Left renal cortex interstitium (tissue), 4 donors: ENCODE results near the gene KHSRP. TPM values are rescaled to one million over a fixed set of nuclear protein-coding genes. Genes with fewer than 3 reads are reported as not detected.
"Not testable (repeated sequence)": the region's sequence is repeated elsewhere in the genome, so short reads cannot be mapped to it uniquely, and the experiment has no call there.

Experiments
- DNase-seq, 4 donors: peaks; one replicate each; pipeline ENCODE4 v3.0.0-alpha.2; 2013; ENCODE audit warnings: low read depth in 4 of 4, low spot score in 2 of 4, missing footprints in 1 of 4
- polyA plus RNA-seq, 4 donors: library from polyadenylated mRNA; unstranded; fragments of 120-200 nt; gene quantifications; one replicate each; pipeline ENCODE4 v1.2.1, GENCODE V29; 2013; ENCODE audit not compliant: insufficient read length in 4 of 4

The KHSRP gene
- polyA plus RNA-seq, 4 donors: 253 to 358 (median 331) TPM

DNA sequence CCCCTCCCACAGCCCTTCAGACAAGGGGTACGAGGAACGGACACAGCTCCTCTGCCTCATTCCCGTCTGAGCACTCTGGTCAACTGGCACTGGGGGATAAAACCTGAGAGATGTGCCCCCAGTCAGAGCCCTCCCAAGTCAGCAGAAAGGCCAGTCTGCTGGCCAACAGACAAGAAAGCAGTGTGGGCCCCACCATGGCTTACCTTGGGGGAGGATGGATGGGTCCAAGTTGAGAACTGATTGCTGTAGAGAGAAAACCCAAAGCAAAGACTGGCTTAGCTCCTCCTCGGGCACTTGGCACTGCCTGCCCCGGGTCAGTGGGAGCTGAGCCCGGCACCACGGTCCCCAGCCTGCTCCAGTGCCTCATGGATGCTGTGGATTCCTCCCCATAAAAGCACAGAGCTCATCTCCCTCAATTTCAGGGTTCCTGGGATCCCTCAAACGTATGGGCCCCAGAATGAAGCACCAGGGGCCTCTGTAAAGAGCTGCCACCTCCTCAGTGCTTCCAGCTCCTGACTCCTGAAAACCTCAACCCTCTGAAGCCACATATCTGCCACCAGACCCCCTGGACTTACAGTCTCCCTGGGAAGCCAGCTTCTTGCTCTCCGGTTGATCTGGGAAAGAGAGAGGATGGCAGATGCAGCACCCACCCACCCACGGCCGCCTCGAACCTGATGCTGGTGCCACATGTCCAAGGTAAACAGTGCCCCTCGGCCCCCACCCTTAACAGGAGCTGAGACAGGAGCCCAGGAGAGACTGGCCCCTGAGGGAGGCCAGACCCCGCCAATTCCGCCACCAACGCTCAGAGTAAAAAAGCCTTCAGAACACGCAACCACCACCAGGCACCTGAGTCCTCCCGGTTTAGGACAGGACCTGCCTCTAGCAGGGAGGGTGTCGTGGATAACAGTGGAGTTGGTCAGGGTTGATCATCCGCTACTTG lies 3.3 kb downstream of the KHSRP start:
- no peak for DNase-seq

DNA sequence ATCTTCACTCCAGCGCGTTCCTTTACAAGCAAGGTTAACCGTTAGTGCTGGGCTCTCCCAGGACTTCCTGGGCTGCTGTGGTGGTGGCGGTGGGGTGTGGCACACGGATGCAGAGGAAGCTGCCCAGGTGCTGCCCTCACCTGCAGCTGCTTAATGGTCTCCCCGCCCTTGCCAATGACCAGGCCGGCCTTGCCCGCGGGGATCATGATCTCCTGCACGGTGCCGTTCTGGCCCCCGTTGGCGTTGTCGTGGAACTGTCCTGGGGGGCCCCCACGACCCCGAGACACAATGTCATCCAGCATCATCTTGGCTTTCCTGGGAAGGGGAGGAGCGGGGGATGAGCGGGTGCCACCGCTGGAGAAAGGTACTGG lies 6.1 kb downstream of the KHSRP start:
- no peak for DNase-seq

DNA sequence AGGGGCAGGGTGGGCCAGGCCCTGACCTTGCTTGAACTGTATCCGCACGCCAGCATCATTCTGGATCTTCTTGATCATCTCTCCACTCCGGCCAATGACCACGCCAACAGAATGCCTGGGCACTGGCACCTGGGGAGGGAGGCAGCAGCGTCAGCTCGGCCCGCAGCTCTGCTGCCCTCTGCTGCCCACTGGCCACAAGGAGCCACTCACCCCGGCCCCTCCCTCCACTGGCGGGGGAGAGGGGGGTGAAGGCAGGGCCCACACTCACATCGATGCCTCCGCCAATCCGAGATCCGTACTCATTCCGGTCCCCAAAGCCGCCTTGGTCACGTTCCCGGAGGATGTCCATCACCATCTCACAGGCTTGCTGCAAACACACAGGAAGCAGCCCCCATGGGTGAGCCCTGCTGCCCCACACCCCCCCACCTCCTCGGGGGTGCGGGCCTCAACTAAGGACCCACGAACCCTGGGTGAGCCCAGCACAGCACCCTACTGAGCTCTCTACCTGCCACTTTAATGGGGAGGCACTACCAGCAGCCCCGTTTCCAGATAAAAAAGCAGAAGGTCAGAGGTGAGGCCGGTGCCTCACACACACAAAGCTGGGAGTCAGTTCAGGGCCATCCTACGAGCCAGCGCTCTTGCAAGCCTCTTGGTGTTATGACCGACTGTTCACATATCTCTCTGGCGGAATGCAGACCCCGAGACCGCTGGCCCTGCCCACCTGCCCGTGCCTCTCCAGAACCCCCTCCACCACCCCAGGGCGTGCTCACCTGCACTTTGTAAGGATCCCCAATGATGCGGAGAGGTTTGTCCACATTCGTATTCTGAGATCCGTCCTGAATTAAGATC lies 6.7 kb downstream of the KHSRP start:
- DNase-seq: no peak

DNA sequence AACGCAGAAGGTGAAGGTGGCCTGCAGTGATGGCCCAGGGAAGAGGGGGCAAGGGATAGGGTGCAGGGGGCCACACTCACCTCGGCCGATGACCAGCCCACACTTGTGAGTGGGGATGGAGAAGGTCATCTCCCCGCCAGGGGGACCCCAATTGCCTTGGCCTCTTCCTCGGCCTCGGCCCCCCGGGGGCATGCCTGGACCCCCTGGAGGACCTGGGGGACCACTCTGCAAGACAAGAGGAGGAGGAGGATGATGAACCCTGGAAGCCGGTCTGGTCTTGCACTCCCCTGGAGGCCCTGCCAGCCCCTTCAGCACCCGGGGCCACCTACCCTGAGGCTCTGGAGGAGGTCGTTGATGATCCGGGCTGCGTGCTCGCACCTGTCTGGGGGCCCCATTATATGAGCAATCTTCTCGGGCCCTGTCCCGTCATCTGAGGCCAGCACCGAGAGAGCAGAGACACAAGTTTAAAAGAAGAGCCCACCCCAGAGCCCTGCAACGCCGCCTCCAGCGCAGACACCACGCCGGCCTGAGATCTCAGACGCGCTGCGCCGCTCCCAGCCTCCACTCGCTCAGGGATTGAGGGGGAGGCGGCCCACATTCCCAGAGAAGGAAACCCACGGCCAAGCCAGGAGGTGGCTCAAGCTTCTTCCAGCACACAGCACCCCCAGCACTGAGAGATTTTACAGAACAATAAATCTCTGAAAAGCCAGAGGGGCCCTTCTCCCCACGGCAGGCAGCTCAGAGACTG lies 7.8 kb downstream of the KHSRP start:
- DNase-seq: no peak

DNA sequence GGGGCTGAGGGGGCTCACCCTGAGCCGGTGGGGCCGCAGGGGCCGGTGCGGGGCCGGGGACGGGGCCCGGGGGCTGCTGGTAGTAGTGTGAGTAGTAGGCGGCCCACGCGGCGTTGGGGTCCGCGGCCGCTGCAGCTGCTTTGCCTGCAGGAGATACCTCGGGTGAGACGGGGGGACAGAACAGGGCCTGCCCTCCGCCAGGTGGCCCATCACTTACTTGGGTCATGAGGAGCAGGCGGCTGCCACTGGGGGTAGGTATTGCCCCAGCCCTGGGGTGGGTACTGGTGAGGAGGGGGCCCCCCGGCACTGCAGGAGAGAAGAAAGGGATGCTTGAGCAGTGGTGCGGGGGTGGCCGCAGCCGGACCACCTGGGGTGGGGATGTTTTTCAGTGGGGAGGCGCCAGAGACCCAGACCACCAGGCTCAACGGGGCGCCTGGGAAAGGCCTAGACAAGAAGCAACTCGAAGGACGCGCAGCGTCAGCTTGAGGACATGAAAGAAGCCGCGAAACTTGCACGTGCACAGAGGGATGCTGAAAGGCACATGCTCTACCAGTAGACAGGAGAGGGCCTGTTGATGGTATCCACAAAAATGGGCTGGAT lies 8.9 kb downstream of the KHSRP start:
- DNase-seq: no peak

DNA sequence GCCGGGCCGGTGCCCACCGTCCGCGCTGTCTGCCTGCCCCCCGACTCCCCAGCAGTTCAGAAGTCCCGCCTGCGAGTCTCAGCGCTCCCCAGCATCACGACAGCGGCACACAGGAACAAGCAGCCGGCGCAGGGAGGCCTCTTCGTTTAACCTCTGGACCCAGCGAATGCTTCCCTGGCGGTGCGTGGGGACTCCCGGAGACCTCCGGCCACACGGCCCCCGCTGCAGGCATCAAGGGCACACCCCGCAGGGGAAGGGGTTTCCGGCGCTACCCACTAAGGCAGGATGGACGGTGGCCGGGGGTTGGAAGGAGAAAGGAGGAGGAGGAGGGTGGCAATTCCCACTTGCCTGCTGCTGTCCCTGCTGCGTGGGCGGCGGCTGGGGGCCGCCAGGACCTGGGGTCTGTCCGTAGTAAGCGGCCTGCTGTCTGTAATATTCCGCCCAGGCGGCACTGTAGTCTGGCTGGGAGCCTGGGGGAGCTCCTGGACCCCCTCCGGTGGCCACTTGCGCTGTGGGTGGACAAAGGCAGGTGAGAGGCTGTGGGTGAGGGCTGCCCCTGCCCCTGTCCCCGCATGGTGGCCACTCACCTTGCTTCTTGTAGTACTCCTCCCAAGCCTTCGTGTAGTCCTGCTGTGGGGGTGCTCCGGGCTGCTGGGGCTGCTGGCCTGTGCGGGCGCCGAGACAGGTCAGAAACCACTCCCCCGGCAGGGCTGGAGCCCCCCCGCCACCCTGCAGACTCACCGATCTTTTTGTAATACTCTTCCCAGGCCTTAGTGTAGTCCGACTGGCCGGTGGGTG lies 9.6 kb downstream of the KHSRP start:
- DNase-seq: no peak

DNA sequence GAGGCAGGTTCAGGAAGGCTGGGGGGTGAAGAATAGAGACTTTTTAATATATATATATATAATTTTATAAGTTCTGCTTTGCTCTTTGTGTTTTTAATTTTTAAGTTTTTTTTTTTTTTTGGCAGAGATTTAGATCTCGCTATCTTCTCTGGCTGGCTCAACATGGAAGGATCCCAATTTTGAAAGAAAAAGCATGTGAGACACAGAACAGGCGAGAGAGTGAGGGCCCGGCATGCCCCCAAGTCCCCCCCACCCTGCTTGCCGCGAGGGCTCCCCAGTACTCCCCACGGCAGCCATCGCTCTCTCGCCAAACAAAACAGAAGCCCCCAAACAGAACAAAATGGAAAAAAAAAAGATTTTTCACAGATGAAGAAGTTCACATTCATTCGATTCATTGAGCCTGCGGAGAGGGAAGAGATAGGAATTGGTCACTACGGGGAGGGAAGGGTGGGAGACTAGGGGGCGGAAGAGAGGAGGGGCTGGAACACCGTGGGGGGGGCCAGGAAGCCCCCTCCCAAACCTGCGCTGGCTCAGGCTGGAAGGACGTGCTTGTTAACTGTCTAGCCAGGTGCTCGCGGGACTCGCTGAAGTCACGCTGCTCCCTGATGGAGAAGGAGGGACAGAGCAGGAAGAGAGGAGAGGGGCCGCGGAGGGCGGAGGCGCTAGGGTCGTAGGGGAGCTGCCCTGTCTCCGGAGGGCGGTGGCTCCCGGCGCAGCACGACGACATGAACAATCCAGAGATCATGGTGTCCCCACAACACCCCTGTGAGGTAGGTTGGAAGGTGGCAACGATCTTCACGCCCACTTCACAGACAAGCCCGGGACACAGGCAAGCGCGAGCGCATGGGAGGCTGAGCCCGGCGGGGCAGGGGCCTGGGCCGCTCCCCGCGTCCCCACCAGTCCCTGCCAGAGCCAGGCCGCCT lies 10.6 kb downstream of the KHSRP start:
- no peak for DNase-seq

DNA sequence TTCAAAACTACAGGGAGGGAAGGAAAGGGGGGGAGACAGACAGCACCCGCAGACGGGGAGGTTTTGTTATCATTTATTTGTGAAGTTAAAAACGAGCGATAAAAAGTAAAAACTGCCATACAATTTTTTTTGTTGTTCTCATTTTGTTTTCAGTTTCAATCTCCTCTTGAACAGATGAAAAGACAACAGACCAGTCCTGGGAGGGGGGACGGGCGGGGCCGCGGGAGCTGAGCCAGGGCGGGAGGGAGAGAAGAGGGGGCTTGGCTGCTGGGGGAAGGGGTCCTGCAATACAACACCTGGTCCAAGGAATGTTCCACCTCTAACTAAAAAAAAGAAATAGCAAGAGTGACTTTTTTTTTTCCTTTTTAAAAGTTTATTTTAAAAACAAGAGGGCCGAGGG lies 11.3 kb downstream of the KHSRP start:
- no peak for DNase-seq

DNA sequence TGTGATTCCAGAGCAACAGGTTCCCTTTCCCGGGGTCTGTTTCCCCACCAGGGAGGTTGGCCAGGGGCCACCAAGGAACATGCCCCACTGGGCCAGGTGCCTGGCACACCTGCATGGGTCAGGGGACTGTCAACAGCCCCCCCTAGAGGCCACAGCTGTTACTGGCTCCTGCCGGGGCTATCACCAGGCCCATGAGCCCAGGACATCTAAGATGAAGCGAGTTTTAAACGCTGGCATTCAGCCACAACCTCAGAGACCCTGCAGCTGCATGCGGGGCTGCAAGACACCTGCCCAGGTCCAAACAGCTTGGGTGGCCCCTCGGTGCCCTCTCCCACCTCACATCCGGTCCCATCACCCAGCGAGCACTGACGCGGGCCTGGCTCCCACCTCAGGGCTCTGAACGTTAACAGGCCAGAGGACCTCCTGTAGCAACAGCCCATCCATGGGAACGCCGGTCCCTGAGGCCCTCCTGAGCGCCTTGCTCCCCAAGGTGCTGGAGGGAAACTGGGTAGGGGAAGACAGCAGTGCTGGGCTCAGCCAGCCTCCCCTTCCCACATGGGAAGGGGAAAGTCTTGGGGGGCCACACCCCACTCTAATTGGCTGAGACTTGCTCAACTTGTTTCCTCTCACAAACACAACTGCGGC lies 12.0 kb downstream of the KHSRP start:
- DNase-seq: no peak

DNA sequence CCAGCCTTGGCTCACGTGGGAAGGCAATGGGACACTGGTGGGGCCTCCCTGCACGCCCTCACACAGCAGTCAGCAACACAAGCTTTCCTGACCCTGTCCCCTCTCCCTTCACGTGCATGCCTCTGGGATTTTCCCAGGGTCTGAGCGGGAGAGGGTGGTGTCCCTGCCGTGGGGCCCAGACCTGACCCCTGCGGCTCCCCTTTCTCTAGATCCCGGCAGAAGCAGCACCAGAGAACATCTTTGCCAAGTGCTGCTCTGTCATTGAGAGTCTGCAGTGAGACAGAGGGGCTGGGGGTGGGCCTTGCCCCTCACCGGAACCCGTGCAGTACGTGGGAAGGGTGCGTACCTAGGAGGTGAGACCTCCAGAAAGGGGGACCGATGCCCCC lies 12.6 kb downstream of the KHSRP start:
- no peak for DNase-seq

DNA sequence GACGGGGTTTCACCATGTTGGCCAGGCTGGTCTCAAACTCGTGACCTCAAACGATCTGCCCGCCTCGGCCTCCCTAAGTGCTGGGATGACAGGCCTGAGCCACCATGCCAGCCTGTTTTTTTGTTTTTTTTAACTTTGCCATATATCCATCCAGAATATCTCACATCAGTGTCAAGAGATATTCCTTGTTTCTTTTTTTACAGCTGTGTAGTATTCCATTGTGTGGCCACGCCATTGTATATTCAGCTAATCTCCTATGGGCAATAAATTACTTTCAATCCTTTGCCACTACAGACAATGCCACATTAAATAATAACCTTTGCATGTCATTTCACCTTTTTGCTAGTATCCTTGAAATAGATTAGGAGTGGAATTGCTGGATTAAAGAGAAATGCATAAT lies 15.3 kb downstream of the KHSRP start:
- DNase-seq: no peak

DNA sequence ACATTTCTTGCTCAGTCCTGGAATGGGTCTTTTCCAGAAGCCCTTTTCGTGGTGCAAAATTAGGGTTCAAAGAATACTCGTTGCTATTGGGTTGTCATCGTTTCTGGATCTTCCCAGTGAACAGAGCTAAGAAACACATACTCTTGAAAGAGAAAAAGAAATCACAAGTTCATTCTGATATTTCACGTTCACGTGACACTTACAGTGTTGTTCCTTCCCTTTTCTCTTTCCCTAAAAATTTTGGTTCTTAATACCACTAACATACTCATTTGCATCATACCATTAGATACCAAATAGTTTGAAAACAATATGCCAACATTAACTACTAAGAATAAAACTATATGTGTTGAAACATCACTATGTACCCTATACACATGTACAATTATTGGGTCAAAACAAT lies 18.2 kb downstream of the KHSRP start:
- no peak for DNase-seq

DNA sequence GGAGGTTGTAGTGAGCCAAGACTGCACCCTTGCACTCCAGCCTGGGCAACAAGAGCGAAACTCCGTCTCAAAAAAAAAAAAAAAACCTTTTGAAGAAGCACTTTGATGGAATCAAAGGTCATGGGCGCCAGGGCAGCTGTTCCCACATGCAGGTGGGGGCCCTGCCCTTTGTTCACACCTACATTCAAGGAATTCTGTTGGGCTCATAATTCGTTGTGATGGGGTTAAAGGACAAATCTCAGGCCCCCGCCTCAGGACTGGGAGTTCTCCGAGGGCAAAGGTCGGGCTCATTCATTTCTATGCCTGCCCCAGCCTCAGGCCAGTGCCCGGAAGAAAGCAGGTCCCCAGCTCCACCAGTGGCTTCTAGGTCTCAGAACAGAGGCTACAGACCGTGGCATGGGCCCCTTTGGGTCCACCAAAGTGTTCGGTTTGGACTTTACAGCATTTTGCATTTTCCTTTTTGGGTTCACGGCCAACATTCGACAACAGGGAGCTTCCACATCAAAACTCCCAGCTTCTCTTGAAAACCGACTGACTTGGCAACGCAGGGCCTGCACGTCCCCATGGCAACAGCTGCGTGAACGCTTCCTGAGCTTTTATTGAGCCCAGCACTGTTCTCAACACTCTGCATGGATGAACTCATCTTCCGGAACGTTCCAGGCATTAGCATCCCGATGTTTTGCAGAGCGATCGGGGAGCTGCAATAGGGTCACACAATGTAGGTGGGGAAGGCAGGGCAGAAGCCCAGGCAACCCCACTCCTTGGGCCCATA lies 21.6 kb downstream of the KHSRP start:
- DNase-seq: peak in 1 of 4 donors; percentile 54

DNA sequence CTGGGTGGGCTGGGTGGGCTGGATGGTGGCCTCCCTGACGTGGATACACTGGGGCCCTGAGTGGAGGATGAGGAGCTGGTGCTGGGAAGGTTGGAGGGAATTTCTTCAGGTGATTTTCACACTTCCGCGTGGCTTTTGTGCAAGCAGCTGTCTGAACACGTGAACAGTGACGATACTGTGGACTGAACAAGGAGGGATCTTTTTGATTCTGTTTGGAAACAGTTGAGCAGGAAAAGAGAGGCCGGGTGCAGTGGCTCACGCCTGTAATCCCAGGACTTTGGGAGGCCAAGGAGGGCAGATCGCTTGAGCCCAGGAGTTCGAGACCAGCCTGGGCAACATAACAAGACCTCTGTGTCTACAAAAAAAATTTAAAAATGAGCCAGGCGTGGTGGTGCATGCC lies 22.6 kb downstream of the KHSRP start:
- no peak for DNase-seq

DNA sequence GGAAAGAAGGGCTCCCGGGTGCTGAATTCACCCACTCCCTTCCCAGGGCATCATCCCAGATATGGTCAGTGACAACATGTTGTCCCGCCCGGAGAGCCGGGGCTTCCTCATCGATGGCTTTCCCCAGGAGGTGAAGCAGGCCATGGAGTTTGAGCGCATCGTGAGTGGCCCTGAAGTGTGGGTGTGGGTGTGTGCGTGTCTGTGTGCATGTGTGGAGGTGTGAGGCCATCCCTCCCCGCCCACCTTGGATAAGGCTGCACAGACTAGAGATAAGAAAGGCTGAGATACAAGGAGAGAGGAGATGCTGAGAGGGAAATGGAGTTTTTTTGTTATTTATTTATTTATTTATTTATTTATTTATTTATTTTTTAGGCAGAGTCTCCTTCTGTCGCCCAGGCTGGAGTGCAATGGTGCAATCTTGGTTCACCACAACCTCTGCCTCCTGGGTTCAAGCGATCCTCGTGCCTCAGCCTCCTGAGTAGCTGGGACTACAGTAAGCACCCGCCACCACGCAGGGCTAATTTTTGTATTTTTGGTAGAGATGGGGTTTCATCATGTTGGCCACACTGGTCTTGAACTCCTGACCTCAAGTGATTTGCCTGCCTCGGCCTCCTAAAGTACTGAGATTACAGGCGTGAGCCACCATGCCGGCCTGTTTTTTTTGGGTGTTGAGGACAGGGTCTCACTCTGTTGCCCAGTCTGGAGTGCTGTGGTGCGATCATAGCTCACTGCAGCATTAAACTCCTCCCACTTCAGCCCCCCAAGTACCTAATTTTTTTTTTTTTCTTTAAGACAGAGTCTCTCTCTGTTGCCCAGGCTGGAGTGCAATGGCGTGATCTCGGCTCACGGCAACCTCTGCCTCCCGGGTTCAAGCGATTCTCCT lies 24.3 kb downstream of the KHSRP start:
- not testable (repeated sequence) for DNase-seq

DNA sequence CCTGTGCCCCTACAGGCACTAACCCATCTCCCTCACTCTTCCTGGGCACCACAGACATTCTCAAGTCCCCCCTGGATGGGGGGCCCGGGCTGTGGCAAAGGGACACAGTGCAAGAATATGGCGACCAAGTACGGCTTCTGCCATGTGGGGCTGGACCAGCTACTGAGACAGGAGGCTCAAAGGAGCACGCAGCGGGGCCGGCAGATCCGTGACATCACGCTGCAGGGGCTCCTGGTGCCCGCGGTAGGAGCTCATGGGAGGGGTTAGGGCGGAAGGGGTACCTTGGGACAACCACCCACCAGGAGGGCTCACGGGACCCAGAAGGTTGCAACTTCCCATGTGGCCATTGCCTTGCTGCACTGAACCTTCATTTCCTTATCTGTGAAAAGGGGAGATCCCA lies 28.3 kb downstream of the KHSRP start:
- no peak for DNase-seq

DNA sequence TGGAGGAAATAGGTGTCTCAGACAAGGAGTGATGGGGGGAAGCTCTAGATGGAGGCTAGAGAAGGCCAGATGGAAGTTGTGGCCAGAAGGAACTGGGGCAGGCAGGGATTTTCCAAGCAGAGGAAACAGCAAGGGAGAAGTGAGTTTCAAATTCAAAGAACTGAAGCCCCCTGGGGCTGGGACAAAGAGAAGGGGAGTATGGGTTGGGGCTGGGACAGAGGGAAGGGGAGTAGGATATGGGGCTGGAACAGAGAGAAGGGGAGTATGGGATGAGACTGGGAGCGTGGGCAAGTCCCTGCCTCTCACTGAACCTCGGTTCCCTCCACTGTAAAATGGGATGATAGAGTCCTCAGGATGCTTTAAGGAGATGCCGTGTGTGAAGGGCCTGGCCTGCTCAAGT lies 29.8 kb downstream of the KHSRP start:
- no peak for DNase-seq
